Right lobe of liver (tissue), 6 donors: ENCODE data around the gene RYR3. TPM values are rescaled to one million over a fixed set of nuclear protein-coding genes. Genes with fewer than 3 reads are reported as not detected.

Experiments
- ATAC-seq, 4 donors: fragments of 200-7000 bp; cut with Tn5 transposase; one replicate each; pipeline ENCODE4 v1.9.1; 2020; ENCODE audit warnings: mild to moderate bottlenecking in 4 of 4, moderate library complexity in 4 of 4
- DNase-seq, 3 donors: peaks; one replicate each; pipeline ENCODE4 v3.0.0-alpha.2; 2020
- H3K27ac ChIP-seq, 3 donors: fragments of 200-600 bp; one replicate each; pipeline ENCODE4 v1.8.0; 2022
- H3K27me3 ChIP-seq, 2 donors: fragments of 200-600 bp; one replicate each; pipeline ENCODE4 v1.8.0; 2022
- H3K36me3 ChIP-seq, 4 donors: fragments of 200-600 bp; sonication (generic) in 1 of 4; one replicate each; pipeline versions ENCODE4 v1.5.1 to v1.8.0; 2017 to 2022; ENCODE audit warnings: control low read depth in 1 of 4
- H3K4me1 ChIP-seq, 4 donors: fragments of 200-600 bp; sonication (generic) in 1 of 4; one replicate each; pipeline versions ENCODE4 v1.5.1 to v1.8.0; 2017 to 2022; ENCODE audit warnings: control low read depth in 1 of 4
- H3K4me3 ChIP-seq, 3 donors: fragments of 200-600 bp; one replicate each; pipeline ENCODE4 v1.8.0; 2022
- H3K9me3 ChIP-seq, 4 donors: fragments of 200-600 bp; sonication (generic) in 1 of 4; one replicate each; pipeline versions ENCODE4 v1.5.1 to v1.8.0; 2017 to 2022; ENCODE audit warnings: control low read depth in 1 of 4
- CTCF ChIP-seq, 4 donors: fragments of 200-600 bp in 3 of 4; fragments of 450-650 bp in 1 of 4; IDR thresholded peaks; one replicate each; pipeline versions ENCODE4 v1.5.1 to v1.8.0; 2016 to 2022; ENCODE audit warnings: antibody characterized with exemption in 4 of 4, mild to moderate bottlenecking in 2 of 4
- POLR2A ChIP-seq: fragments of 450-650 bp; IDR thresholded peaks from one replicate; pipeline ENCODE4 v1.6.1; 2017; ENCODE audit warnings: antibody characterized with exemption, mild to moderate bottlenecking
- WGBS: methylation state at CpG from one replicate; pipeline ENCODE4 v1.1.6; 2018; ENCODE audit warnings: low coverage, low lambda C conversion rate; ENCODE audit not compliant: insufficient coverage; ENCODE audit errors: missing lambda C conversion rate; 5-methylcytosine and 5-hydroxymethylcytosine counted together
- intact Hi-C, 2 donors: fragments of 100-400 bp; cut with DNase I; formaldehyde crosslinking; loops; one replicate each; pipeline versions ENCODE4 v1.11.2 to v1.14.1; 2022
- total RNA-seq, 6 experiments: library from RNA; depleted of rRNA in 2 of 6; stranded (reverse); fragments of >200 nt in 2 of 6; fragmentation: NEBNext Ultra II Directional in 3 of 6; extraction: Animal tissue kit (Norgen Biotek cat#: 25700) in 3 of 6; gene quantifications; one replicate each; pipeline versions ENCODE4 v1.1.0 to v1.2.4, GENCODE V29; 2016 to 2023
- donor health status: DM: no; HTN: yes; CAD: no.
- donor health status: DM: no; HTN: no; CAD: no.
- donor health status: DM: no; HTN: no; CAD: no.
- donor health status: DM: no; HTN: yes; CAD: no.
- donor health status: DM: no; HTN: yes; CAD: no.

The RYR3 gene
- total RNA-seq, 6 experiments from 2014 or later = under 0.01 to 0.31 (median 0.05) TPM; not detected in 3

DNA sequence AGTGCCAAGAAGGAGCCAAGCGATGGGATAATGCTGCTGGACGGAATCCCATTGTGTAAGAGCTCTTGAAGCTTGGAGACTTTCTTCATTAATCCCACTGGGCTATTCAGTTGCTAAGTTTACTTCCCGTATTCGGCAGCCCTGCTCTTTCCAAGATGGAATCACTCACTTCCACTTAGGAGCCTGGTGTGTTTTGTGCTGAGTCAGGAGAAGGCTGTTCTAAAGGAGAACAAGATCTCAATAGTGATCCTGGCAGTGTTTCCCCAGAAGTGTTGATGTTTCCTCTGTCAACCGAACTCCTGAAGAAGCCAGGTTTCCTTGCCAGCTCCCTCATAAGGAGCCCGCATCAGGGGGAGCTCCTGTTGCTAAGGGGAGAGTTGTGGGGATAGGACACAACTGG is 387.4 kb downstream of the RYR3 start:
- Histone ChIP-seq H3K4me3 (no peak overlapping the region), H3K27ac (no peak overlapping the region), H3K27me3 (no peaks in the 10 kb centered on the region), H3K4me1 (no peaks in the 10 kb centered on the region), H3K9me3 (no peaks in the 10 kb centered on the region), H3K36me3 (no peaks in the 10 kb centered on the region)
- ATAC-seq (no peak), DNase-seq (no peak)
- WGBS = 16% methylated on average over 4 of the region's 6 CpGs
- TF ChIP-seq CTCF (IDR thresholded peaks at IDR 0.05) (no peak), POLR2A (no peak)
- intact Hi-C loops = loop anchor here in 1 of 2 donors (5.0 kb wide), 1 partner anchor 406 kb away; no protein-coding TSS in a partner anchor

GRCh38 chr15:33699145-33699544 is 388.4 kb downstream of the RYR3 start:
- H3K36me3 ChIP-seq = no peaks in the 10 kb centered on the region
- intact Hi-C loops = loop anchor here in 1 of 2 donors (5.0 kb wide), 1 partner anchor 407 kb away; no protein-coding TSS in a partner anchor
- H3K9me3 ChIP-seq = no peaks in the 10 kb centered on the region
- no peaks in the 10 kb centered on the region for H3K4me1 ChIP-seq
- 46% methylated on average over 1 of the region's 2 CpGs for WGBS
- DNase-seq (no peak), ATAC-seq (no peak)
- H3K4me3 ChIP-seq = no peak overlapping the region
- no peak overlapping the region for H3K27ac ChIP-seq
- TF ChIP-seq POLR2A (no peak), CTCF (IDR thresholded peaks at IDR 0.05) (no peak)
- H3K27me3 ChIP-seq = no peaks in the 10 kb centered on the region

GRCh38 chr15:33699691-33700447 is 389.1 kb downstream of the RYR3 start:
- intact Hi-C loops = loop anchor here in 1 of 2 donors (5.0 kb wide), 1 partner anchor 408 kb away; no protein-coding TSS in a partner anchor
- TF ChIP-seq POLR2A (no peak), CTCF (IDR thresholded peaks at IDR 0.05) (peak in 1 of 4 donors; percentile 11)
- H3K9me3 ChIP-seq = no peaks in the 10 kb centered on the region
- no peaks in the 10 kb centered on the region for H3K36me3 ChIP-seq
- ATAC-seq (no peak), DNase-seq (no peak)
- WGBS = 33% methylated on average over 10 of the region's 14 CpGs
- H3K4me3 ChIP-seq = no peak overlapping the region
- no peaks in the 10 kb centered on the region for H3K27me3 ChIP-seq
- H3K27ac ChIP-seq = no peak overlapping the region
- no peaks in the 10 kb centered on the region for H3K4me1 ChIP-seq

GRCh38 chr15:33700695-33701303 is 390.0 kb downstream of the RYR3 start:
- Histone ChIP-seq H3K4me3 (no peak overlapping the region), H3K4me1 (no peaks in the 10 kb centered on the region), H3K27me3 (no peaks in the 10 kb centered on the region), H3K9me3 (no peaks in the 10 kb centered on the region), H3K36me3 (no peaks in the 10 kb centered on the region), H3K27ac (no peak overlapping the region)
- intact Hi-C loops = no loop called here
- TF ChIP-seq CTCF (IDR thresholded peaks at IDR 0.05) = peak; percentile 83 to 92 (median 88)
- TF ChIP-seq POLR2A = no peak
- DNase-seq (peak; percentile 54 to 65 (median 65)), ATAC-seq (peak; percentile 95 to 98 (median 96))
- 11% methylated on average over 15 of the region's 19 CpGs for WGBS
